Skeletal muscle satellite cell (primary cell): Measurements from ENCODE around the gene PRKN.

Experiments
- H3K27me3 ChIP-seq: 2 replicates; pipeline ENCODE4 v1.7.0; 2013; ENCODE audit warnings: low read length; ENCODE audit not compliant: control insufficient read depth, insufficient read depth
- H3K36me3 ChIP-seq: 2 replicates; pipeline ENCODE4 v1.7.0; 2013; ENCODE audit warnings: mild to moderate bottlenecking, control low read depth, low read length; ENCODE audit not compliant: insufficient read depth
- H3K4me1 ChIP-seq: 2 replicates; pipeline ENCODE4 v1.7.0; 2013; ENCODE audit warnings: low read length; ENCODE audit not compliant: control insufficient read depth, insufficient read depth
- H3K4me2 ChIP-seq: 2 replicates; pipeline ENCODE4 v1.7.0; 2013; ENCODE audit warnings: mild to moderate bottlenecking, low read length
- H3K4me3 ChIP-seq: 2 replicates; pipeline ENCODE4 v1.7.0; 2013; ENCODE audit warnings: low read length
- H3K9ac ChIP-seq: 2 replicates; pipeline ENCODE4 v1.7.0; 2013; ENCODE audit warnings: mild to moderate bottlenecking, low read depth, low read length, moderate library complexity
- H3K9me3 ChIP-seq: replicated peaks from 2 replicates; pipeline ENCODE4 v1.7.0; 2013; ENCODE audit warnings: mild to moderate bottlenecking, control low read depth, low read length

Gene PRKN

GRCh38 chr6:161676586-161676985 lies 1051.0 kb downstream of the PRKN start:
- Histone ChIP-seq H3K27me3 (no peaks in the 10 kb centered on the region), H3K4me3 (no peak overlapping the region), H3K4me2 (no peak overlapping the region), H3K4me1 (no peaks in the 10 kb centered on the region), H3K9ac (no peak overlapping the region), H3K9me3 (no peaks in the 10 kb centered on the region), H3K36me3 (no peaks in the 10 kb centered on the region)

DNA sequence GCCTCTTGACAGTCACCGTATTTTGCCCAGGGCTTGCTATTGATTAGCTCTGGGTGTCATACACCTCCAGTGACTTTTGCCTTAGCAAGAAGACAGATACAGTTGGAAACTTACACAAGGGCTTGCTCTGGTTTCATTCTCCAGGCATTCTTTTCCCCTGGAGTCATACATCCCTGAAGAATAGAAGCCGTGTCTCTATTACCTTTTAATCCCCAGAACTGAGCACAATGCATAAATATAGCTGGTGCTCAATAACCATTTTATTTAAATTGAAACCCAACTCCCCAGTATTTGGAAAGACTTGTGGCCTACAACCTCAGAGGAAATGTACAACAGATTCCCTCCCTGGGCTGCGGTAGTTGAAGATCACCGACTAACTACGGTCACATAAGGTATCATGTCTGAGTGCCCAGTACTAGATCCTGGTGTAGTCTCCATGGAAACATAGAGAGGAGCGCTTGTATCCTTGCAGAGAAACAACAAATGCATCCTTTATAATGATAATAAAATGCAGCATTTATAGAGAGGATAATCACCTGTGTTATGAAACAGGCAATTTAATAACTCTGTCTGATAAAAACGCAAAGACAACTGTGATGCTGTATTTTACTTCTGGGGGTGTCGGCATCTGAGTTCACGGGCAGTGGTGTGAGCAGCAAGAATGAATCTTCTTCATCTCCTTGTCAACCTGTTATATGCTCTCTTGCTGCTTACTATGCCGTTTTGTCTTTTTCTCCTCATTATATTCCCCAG lies 1052.5 kb downstream of the PRKN start:
- Histone ChIP-seq H3K36me3 (no peaks in the 10 kb centered on the region), H3K4me2 (no peak overlapping the region), H3K27me3 (no peaks in the 10 kb centered on the region), H3K4me1 (no peaks in the 10 kb centered on the region), H3K9me3 (no peaks in the 10 kb centered on the region), H3K9ac (no peak overlapping the region), H3K4me3 (no peak overlapping the region)

DNA sequence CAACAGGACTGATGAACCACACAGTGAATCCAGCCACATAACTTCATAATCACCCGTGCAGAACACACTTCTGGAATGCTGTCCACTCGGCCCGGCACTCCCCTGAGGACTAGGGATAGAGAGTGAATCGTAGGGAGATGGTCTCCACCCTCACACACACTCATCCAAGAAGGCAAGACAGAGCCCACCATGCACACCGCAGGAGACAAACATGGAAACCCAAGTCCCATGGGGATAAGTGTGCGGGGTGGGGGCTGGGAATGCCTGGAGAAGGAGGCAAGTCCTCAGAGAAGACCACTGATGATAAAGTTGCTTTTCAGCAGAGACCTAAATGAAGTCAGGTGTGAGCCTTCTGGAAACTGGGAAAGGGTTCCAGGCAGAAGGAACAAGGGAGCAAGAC lies 1054.5 kb downstream of the PRKN start:
- Histone ChIP-seq H3K9me3 (no peaks in the 10 kb centered on the region), H3K36me3 (no peaks in the 10 kb centered on the region), H3K4me3 (no peak overlapping the region), H3K27me3 (no peaks in the 10 kb centered on the region), H3K4me2 (no peak overlapping the region), H3K9ac (no peak overlapping the region), H3K4me1 (no peaks in the 10 kb centered on the region)

DNA sequence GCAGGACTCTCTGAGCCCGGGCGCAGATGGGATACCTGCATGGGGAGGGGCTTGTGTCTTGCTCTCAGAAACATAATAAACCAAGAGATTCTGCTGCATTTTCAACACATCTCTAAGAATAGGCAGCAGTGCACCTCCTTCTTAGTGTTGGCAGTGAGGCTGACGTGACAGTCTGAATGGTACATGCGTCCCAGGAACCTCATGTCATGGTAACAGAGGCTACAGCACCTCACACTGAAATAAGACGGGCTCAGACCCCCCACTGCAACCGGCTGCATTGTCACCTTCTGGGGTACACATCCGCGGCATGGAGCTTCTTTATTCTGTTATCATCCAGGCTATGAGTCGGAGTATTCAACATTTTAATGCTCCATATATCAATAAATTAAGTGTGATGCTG lies 1056.4 kb downstream of the PRKN start:
- no peak overlapping the region for H3K4me3 ChIP-seq
- no peak overlapping the region for H3K9ac ChIP-seq
- H3K36me3 ChIP-seq, result no peaks in the 10 kb centered on the region
- no peaks in the 10 kb centered on the region for H3K27me3 ChIP-seq
- no peak overlapping the region for H3K4me2 ChIP-seq
- no peaks in the 10 kb centered on the region for H3K4me1 ChIP-seq
- no peaks in the 10 kb centered on the region for H3K9me3 ChIP-seq

- H3K9ac ChIP-seq, result no peak overlapping the region
Measured at GRCh38 chr6:161668665-161669064, 1058.9 kb downstream of the PRKN start.

DNA sequence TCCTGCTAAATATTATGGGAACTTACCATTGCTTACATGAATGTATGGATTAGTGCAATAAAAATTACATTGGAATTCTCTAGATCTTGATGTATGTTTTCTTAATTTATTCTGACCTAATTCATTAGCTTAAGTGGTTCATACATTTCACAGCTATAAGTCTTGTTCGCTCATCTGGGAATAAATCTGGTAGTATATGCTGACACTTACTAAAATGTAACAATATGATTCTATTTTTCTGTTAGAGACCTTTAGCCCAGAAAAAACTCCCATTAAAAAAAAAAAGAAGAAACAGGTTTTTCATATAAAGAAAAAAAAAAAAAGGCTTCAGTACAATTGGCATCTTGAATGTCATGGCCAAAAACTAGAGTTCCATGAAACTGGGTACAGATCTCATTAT lies 1059.6 kb downstream of the PRKN start:
- H3K4me2 ChIP-seq, result no peak overlapping the region
- no peaks in the 10 kb centered on the region for H3K36me3 ChIP-seq
- H3K9ac ChIP-seq, result no peak overlapping the region
- no peaks in the 10 kb centered on the region for H3K27me3 ChIP-seq
- no peak overlapping the region for H3K4me3 ChIP-seq
- H3K4me1 ChIP-seq, result no peaks in the 10 kb centered on the region
- H3K9me3 ChIP-seq, result no peaks in the 10 kb centered on the region

More at GRCh38 chr6:161668665-161669064, 1058.9 kb downstream of the PRKN start:
- Histone ChIP-seq H3K4me3 (no peak overlapping the region), H3K27me3 (no peaks in the 10 kb centered on the region), H3K4me2 (no peak overlapping the region), H3K36me3 (no peaks in the 10 kb centered on the region), H3K9me3 (no peaks in the 10 kb centered on the region), H3K4me1 (no peaks in the 10 kb centered on the region)

DNA sequence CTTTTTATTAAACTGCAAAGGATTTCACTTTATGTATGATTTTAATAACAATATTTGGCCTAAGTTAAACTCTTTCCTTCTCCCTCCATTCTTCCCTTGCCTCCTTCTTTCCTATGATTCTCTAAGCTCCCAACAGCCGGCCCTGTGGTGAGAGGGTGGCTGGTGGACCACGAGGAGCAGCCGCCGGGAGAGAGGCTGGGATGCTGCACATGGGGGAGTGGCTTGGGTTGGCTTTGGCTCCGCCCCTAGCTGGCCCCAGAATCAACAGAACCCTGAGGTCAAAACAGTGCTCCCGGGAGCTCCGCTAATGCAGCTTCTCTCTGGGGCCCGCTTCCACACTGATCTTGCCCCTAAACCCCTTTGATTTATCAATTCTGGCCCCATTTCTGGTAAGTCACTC lies 1063.9 kb downstream of the PRKN start:
- H3K9ac ChIP-seq, result no peak overlapping the region
- H3K4me3 ChIP-seq, result no peak overlapping the region
- H3K4me1 ChIP-seq, result no peaks in the 10 kb centered on the region
- H3K4me2 ChIP-seq, result no peak overlapping the region
- no peaks in the 10 kb centered on the region for H3K9me3 ChIP-seq
- no peaks in the 10 kb centered on the region for H3K27me3 ChIP-seq
- H3K36me3 ChIP-seq, result no peaks in the 10 kb centered on the region

GRCh38 chr6:161660666-161661571 lies 1066.6 kb downstream of the PRKN start:
- Histone ChIP-seq H3K9ac (no peak overlapping the region), H3K4me3 (no peak overlapping the region), H3K4me2 (no peak overlapping the region), H3K9me3 (no peaks in the 10 kb centered on the region), H3K36me3 (no peaks in the 10 kb centered on the region), H3K4me1 (no peaks in the 10 kb centered on the region), H3K27me3 (no peaks in the 10 kb centered on the region)

- H3K4me2 ChIP-seq, result no peak overlapping the region
- no peak overlapping the region for H3K9ac ChIP-seq
- no peak overlapping the region for H3K4me3 ChIP-seq
- H3K27me3 ChIP-seq, result no peaks in the 10 kb centered on the region
- H3K4me1 ChIP-seq, result no peaks in the 10 kb centered on the region
- H3K9me3 ChIP-seq, result no peaks in the 10 kb centered on the region
- no peaks in the 10 kb centered on the region for H3K36me3 ChIP-seq
Measured at GRCh38 chr6:161658211-161658610, 1069.4 kb downstream of the PRKN start.

- Histone ChIP-seq H3K9me3 (no peaks in the 10 kb centered on the region), H3K4me1 (no peaks in the 10 kb centered on the region), H3K27me3 (no peaks in the 10 kb centered on the region), H3K36me3 (no peaks in the 10 kb centered on the region), H3K4me2 (no peak overlapping the region), H3K4me3 (no peak overlapping the region), H3K9ac (no peak overlapping the region)
Measured at GRCh38 chr6:161654209-161654608, 1073.4 kb downstream of the PRKN start.

DNA sequence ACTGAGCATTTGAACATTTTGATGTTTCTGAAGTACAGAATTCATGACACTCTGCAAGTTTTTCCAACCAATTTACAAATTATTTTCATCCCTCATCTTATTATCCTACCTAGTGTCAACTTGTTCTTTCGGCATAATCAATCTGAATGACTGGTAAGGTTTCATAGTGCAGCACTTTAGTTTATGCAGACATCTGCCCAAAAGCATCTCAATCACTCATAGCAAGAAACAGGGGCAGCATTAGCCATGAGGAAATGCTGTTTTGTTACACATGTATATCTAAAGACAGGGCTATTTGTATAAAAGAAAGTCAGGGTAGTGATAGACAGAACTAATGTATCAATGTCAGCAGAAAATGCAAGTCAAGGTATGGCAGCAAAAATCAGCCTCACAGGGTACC lies 1075.6 kb downstream of the PRKN start:
- Histone ChIP-seq H3K9ac (no peak overlapping the region), H3K4me1 (no peaks in the 10 kb centered on the region), H3K27me3 (no peaks in the 10 kb centered on the region), H3K36me3 (no peaks in the 10 kb centered on the region), H3K4me2 (no peak overlapping the region), H3K9me3 (no peaks in the 10 kb centered on the region), H3K4me3 (no peak overlapping the region)
